SK-N-SH (cell line): ENCODE data around the gene BORCS5. TPM values are rescaled to one million over a fixed set of nuclear protein-coding genes. Genes with fewer than 3 reads are reported as not detected.

Source experiments
- CTCF ChIA-PET: fragments of 300-600, 350-600 bp; formaldehyde crosslinking; extraction: SDS; loops from one replicate; lab custom pipeline; 2021; lab: Yijun Ruan, JAX
- POLR2A ChIA-PET: fragments of 350-600 bp; sonication (Branson Sonifier 250); formaldehyde crosslinking; extraction: SDS; loops from one replicate; lab custom pipeline; 2020; ENCODE audit warnings: antibody characterized with exemption, inconsistent platforms; lab: Yijun Ruan, JAX
- DNase-seq: peaks from one replicate; pipeline ENCODE4 v3.0.0; 2012
- H2AFZ ChIP-seq: fragments of 200-600 bp; sonication (generic); 2 replicates; pipeline ENCODE4 v1.8.1; 2016; ENCODE audit warnings: antibody characterized with exemption, mild to moderate bottlenecking, low read depth
- H3F3A ChIP-seq: fragments of 200-600 bp; sonication (generic); replicated peaks from 2 replicates; pipeline ENCODE3; 2016; ENCODE audit warnings: antibody characterized with exemption, mild to moderate bottlenecking; ENCODE audit not compliant: insufficient read depth
- H3K27ac ChIP-seq, 2 experiments: fragments of 200-500 bp in 1 of 2; fragments of 200-600 bp in 1 of 2; sonication (Bioruptor generic) in 1 of 2; sonication (generic), shearing (Covaris generic) in 1 of 2; 2 replicates each; pipeline versions ENCODE4 v1.5.1 to v1.6.1; 2014 to 2016; ENCODE audit warnings: low read depth in 2 of 2, inconsistent platforms in 1 of 2, low read length in 1 of 2, mild to moderate bottlenecking in 1 of 2, mixed read lengths in 1 of 2
- H3K27me3 ChIP-seq: fragments of 200-600 bp; sonication (generic), shearing (Covaris generic); 2 replicates; pipeline ENCODE4 v1.6.1; 2016; ENCODE audit warnings: mixed run types; ENCODE audit not compliant: insufficient read depth
- H3K36me3 ChIP-seq, 2 experiments: fragments of 200-500 bp in 1 of 2; fragments of 200-600 bp in 1 of 2; sonication (Bioruptor generic) in 1 of 2; sonication (generic) in 1 of 2; replicated peaks in 1 of 2; 2 replicates each; pipeline versions ENCODE3 to v1.5.1; 2014 to 2016; ENCODE audit warnings: low read length in 1 of 2, mild to moderate bottlenecking in 1 of 2; ENCODE audit not compliant: insufficient read depth in 2 of 2, control insufficient read depth in 1 of 2
- H3K4me1 ChIP-seq, 2 experiments: fragments of 200-500 bp in 1 of 2; fragments of 200-600 bp in 1 of 2; sonication (Bioruptor generic) in 1 of 2; sonication (generic), shearing (Covaris generic) in 1 of 2; 2 replicates each; pipeline versions ENCODE4 v1.5.1 to v1.6.1; 2014 to 2016; ENCODE audit warnings: low read depth in 1 of 2, low read length in 1 of 2, mixed run types in 1 of 2; ENCODE audit not compliant: insufficient read depth in 2 of 2, control insufficient read depth in 1 of 2
- H3K4me2 ChIP-seq: fragments of 200-600 bp; sonication (generic), shearing (Covaris generic); 2 replicates; pipeline ENCODE4 v1.6.1; 2017; ENCODE audit warnings: mixed run types
- H3K4me3 ChIP-seq, 2 experiments: fragments of 200-500 bp in 1 of 2; fragments of 200-600 bp in 1 of 2; sonication (Bioruptor generic) in 1 of 2; sonication (generic), shearing (Covaris generic) in 1 of 2; 2 replicates each; pipeline versions ENCODE4 v1.5.1 to v1.8.1; 2014 to 2016; ENCODE audit warnings: low read depth in 2 of 2, inconsistent platforms in 1 of 2, low read length in 1 of 2, mild to moderate bottlenecking in 1 of 2, mixed read lengths in 1 of 2, moderate library complexity in 1 of 2
- H3K79me2 ChIP-seq: fragments of 200-600 bp; sonication (generic); 2 replicates; pipeline ENCODE4 v1.8.1; 2017; ENCODE audit warnings: mild to moderate bottlenecking; ENCODE audit not compliant: insufficient read depth
- H3K9ac ChIP-seq: fragments of 200-600 bp; sonication (generic); 2 replicates; pipeline ENCODE4 v1.6.1; 2017; ENCODE audit warnings: mixed run types
- H3K9me2 ChIP-seq: fragments of 200-600 bp; sonication (generic); 2 replicates; pipeline ENCODE4 v1.6.1; 2017; ENCODE audit warnings: mixed run types
- H3K9me3 ChIP-seq: fragments of 200-600 bp; sonication (generic); 2 replicates; pipeline ENCODE4 v1.6.1; 2017; ENCODE audit warnings: mixed run types, mild to moderate bottlenecking, moderate library complexity
- H4K20me1 ChIP-seq: fragments of 200-600 bp; sonication (generic); 2 replicates; pipeline ENCODE4 v1.6.1; 2017; ENCODE audit warnings: mild to moderate bottlenecking, mixed run types; ENCODE audit not compliant: insufficient read depth
- EP300 ChIP-seq, 2 experiments: IDR thresholded peaks; 2 replicates each; pipeline versions ENCODE4 v1.4.0 to v1.6.1; 2012; ENCODE audit warnings: borderline replicate concordance in 1 of 2, low read depth in 1 of 2, low read length in 1 of 2
- FOSL2 ChIP-seq: IDR thresholded peaks from 2 replicates; pipeline ENCODE4 v1.4.0; 2012; ENCODE audit warnings: low read depth, mild to moderate bottlenecking, moderate library complexity, borderline replicate concordance
- FOXJ3 ChIP-seq: sonication (generic); formaldehyde crosslinking; IDR thresholded peaks from 2 replicates; pipeline ENCODE4 v1.5.1; 2020; ENCODE audit warnings: mild to moderate bottlenecking, missing genetic modification reagents
- GABPA ChIP-seq: IDR thresholded peaks from 2 replicates; pipeline ENCODE4 v1.4.0; 2012; ENCODE audit warnings: low read depth, mild to moderate bottlenecking
- GATA2 ChIP-seq: sonication (generic); formaldehyde crosslinking; IDR thresholded peaks from 2 replicates; pipeline ENCODE4 v1.5.0; 2020; ENCODE audit warnings: mild to moderate bottlenecking, missing genetic modification reagents
- JUND ChIP-seq: IDR thresholded peaks from 2 replicates; pipeline ENCODE4 v1.4.0; 2012
- MEF2A ChIP-seq: IDR thresholded peaks from 2 replicates; pipeline ENCODE4 v1.4.0; 2012; ENCODE audit warnings: low read depth, borderline replicate concordance
- MXI1 ChIP-seq: IDR thresholded peaks from 2 replicates; pipeline ENCODE4 v1.6.1; 2012; ENCODE audit warnings: mild to moderate bottlenecking, low read depth, low read length, improper control_type of control experiment
- NFIC ChIP-seq: IDR thresholded peaks from 2 replicates; pipeline ENCODE4 v1.4.0; 2012; ENCODE audit warnings: borderline replicate concordance
- POLR2AphosphoS5 ChIP-seq: IDR thresholded peaks from 2 replicates; pipeline ENCODE4 v1.6.1; 2012; ENCODE audit warnings: low read depth, low read length
- RCOR1 ChIP-seq: fragments of 150-350 bp; IDR thresholded peaks from 2 replicates; pipeline ENCODE4 v1.6.1; 2017; ENCODE audit warnings: antibody characterized with exemption, low read length
- SIN3A ChIP-seq: IDR thresholded peaks from 2 replicates; pipeline ENCODE4 v1.6.1; 2012; ENCODE audit warnings: low read depth, mild to moderate bottlenecking, low read length, moderate library complexity, borderline replicate concordance
- TCF12 ChIP-seq: IDR thresholded peaks from 2 replicates; pipeline ENCODE4 v1.4.0; 2012
- WGBS: methylation state at CpG from one replicate; pipeline ENCODE4 v1.1.6; 2017; ENCODE audit warnings: low lambda C conversion rate; 5-methylcytosine and 5-hydroxymethylcytosine counted together
- polyA plus RNA-seq, 3 experiments: library from polyadenylated mRNA; depleted of rRNA; stranded (reverse); fragments of >200 nt; gene quantifications; 2 replicates each; pipeline ENCODE4 v1.2.3, GENCODE V29; 2012
- TF ChIP-seq, protein P1 (sequence below): IDR thresholded peaks from 2 replicates; pipeline ENCODE4; 2012
- TF ChIP-seq, protein P2 (sequence below): IDR thresholded peaks from 2 replicates; pipeline ENCODE4 v1.6.1; 2012; ENCODE audit warnings: mild to moderate bottlenecking, low read depth, low read length, moderate library complexity
- TF ChIP-seq, protein P3 (sequence below): fragments of 150-350 bp; IDR thresholded peaks from 2 replicates; pipeline ENCODE4 v1.6.1; 2016; ENCODE audit warnings: mild to moderate bottlenecking, low read depth, low read length

The BORCS5 gene
- polyA plus RNA-seq, 1 of the 3 experiments (the other 2 are of a cell fraction), result 16.3 TPM

DNA sequence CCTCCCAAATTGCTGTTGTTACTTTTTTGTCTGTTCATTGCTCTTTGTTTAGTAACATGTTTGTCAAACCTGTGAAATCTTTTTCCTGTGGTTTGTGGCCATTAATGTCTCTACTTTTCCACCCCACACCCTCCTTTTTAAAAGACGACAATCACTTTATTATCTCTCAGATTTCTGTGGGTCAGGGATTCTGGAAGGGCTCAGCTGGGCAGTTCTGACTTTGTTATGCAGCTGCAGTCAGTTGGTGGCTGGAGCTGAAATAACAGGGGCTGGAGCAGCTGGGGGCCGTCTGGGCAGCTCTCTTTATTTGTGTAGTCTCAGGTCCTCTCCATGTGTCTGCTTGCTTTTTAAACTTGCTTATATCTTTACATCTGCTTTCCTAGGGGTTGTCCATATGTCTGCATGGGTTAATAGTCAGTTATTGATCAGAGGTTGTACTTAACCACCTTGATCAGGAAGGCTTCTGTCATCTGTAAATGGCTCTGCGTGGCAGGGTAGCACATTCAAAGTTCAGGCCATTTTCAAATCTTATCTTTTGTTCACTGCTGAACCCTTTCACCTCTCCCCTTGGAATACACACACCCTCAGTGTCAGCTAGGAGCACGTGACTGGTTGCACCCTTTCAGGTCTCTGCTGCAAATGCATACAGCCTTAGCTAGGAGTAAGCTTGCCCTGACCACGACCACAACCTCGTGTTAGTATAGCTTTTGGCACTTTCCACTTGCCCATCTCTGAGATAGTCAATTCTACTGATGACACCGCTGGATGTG lies 27.9 kb downstream of the BORCS5 start:
- peaks cover 10 to 17% of the 10 kb centered on the region in 2 experiments; a peak in 3 of 4 replicates for H3K4me1 ChIP-seq
- no peaks in the 10 kb centered on the region for H3K27me3 ChIP-seq
- H3K4me3 ChIP-seq, result no peak overlapping the region
- H3K9ac ChIP-seq, result no peak overlapping the region
- H3K36me3 ChIP-seq, result peaks cover 0 to 8% of the 10 kb centered on the region in 2 experiments
- peak overlapping the region in 1 of 2 experiments; percentile 65; a peak in 2 of 4 replicates for H3K27ac ChIP-seq
- H3K4me2 ChIP-seq, result no peak overlapping the region
- POLR2A ChIA-PET, result interaction anchor here (0.7 kb wide), 1 partner anchor 12 kb away, joined by 3 read pairs; no protein-coding TSS in a partner anchor
- TF ChIP-seq POLR2AphosphoS5 (no peak), TCF12 (peak; percentile 27; the same call in 1 of the 2 replicates), RCOR1 (no peak)
- TF ChIP-seq, protein P1, sequence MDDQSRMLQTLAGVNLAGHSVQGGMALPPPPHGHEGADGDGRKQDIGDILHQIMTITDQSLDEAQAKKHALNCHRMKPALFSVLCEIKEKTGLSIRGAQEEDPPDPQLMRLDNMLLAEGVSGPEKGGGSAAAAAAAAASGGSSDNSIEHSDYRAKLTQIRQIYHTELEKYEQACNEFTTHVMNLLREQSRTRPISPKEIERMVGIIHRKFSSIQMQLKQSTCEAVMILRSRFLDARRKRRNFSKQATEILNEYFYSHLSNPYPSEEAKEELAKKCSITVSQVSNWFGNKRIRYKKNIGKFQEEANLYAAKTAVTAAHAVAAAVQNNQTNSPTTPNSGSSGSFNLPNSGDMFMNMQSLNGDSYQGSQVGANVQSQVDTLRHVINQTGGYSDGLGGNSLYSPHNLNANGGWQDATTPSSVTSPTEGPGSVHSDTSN, result 0 out of 2 replicates have a peak, but pooled peaks have one; percentile 4
- DNase-seq, result peak; percentile 45
- H4K20me1 ChIP-seq, result no peaks in the 10 kb centered on the region
- H3K9me3 ChIP-seq, result no peaks in the 10 kb centered on the region
- H3K9me2 ChIP-seq, result no peaks in the 10 kb centered on the region
- peaks cover 14% of the 10 kb centered on the region for H3F3A ChIP-seq
- no peak overlapping the region for H2AFZ ChIP-seq
- CTCF ChIA-PET, result interaction anchor here (1.0 to 2.8 kb wide), 6 partner anchors 118 to 272 kb away, joined by 3 to 10 read pairs (median 4); partner anchors contain the start of gene DUSP16
- no peaks in the 10 kb centered on the region for H3K79me2 ChIP-seq
- 77% methylated on average over 7 of the region's 7 CpGs for WGBS

DNA sequence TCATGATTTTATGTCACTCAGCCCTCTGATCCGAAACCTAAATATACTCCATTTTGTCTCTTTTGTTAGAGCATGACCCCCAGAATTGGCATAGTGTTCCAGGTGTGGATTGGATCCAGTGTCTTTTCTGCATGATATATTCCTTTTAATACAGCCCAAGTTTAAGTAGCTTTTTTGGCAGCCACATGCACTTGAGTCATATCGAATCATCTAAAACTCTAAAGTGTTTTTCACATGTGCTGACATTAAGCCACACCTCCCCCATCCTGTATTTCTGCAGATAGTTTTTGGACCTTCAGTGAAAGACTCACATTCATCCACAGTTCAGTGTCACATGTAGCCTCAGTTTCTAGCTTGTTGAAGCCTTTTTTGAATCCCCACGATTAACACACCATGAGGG lies 30.6 kb downstream of the BORCS5 start:
- Histone ChIP-seq H3K27me3 (no peaks in the 10 kb centered on the region), H2AFZ (no peak overlapping the region), H3K4me2 (peak overlapping the region; percentile 22), H3K79me2 (no peaks in the 10 kb centered on the region), H3K9ac (no peak overlapping the region), H3K27ac (peak overlapping the region in 1 of 2 experiments; percentile 12; a peak in 2 of 4 replicates), H4K20me1 (no peaks in the 10 kb centered on the region), H3K4me3 (no peak overlapping the region), H3K9me3 (no peaks in the 10 kb centered on the region), H3K9me2 (no peaks in the 10 kb centered on the region), H3K36me3 (peaks cover 0 to under 1% of the 10 kb centered on the region in 2 experiments), H3K4me1 (peaks cover 9 to 10% of the 10 kb centered on the region in 2 experiments; a peak in 3 of 4 replicates), H3F3A (peaks cover 9% of the 10 kb centered on the region)
- 43% methylated on average over 3 of the region's 3 CpGs for WGBS
- no peak for DNase-seq
- ChIA-PET POLR2A (no interaction called here), CTCF (interaction anchor here (0.9 to 1.5 kb wide), 5 partner anchors 11 to 350 kb away, joined by 3 to 8 read pairs (median 4); no protein-coding TSS in a partner anchor)
- TF ChIP-seq EP300 (IDR thresholded peaks at IDR 0.05; ENCODE audit: borderline replicate concordance in 1 of 2, low read depth in 1 of 2, low read length in 1 of 2) (peak in 1 of 2 experiments; percentile 42; a peak in 1 of 4 replicates), FOXJ3 (CRISPR knock-in tag) (no peak), GABPA (no peak), FOSL2 (peak; percentile 55; the same call in 1 of the 2 replicates), MXI1 (no peak), SIN3A (no peak), MEF2A (no peak), GATA2 (CRISPR knock-in tag) (no peak), JUND (peak; percentile 49), NFIC (peak; percentile 93)
- TF ChIP-seq, protein P2, sequence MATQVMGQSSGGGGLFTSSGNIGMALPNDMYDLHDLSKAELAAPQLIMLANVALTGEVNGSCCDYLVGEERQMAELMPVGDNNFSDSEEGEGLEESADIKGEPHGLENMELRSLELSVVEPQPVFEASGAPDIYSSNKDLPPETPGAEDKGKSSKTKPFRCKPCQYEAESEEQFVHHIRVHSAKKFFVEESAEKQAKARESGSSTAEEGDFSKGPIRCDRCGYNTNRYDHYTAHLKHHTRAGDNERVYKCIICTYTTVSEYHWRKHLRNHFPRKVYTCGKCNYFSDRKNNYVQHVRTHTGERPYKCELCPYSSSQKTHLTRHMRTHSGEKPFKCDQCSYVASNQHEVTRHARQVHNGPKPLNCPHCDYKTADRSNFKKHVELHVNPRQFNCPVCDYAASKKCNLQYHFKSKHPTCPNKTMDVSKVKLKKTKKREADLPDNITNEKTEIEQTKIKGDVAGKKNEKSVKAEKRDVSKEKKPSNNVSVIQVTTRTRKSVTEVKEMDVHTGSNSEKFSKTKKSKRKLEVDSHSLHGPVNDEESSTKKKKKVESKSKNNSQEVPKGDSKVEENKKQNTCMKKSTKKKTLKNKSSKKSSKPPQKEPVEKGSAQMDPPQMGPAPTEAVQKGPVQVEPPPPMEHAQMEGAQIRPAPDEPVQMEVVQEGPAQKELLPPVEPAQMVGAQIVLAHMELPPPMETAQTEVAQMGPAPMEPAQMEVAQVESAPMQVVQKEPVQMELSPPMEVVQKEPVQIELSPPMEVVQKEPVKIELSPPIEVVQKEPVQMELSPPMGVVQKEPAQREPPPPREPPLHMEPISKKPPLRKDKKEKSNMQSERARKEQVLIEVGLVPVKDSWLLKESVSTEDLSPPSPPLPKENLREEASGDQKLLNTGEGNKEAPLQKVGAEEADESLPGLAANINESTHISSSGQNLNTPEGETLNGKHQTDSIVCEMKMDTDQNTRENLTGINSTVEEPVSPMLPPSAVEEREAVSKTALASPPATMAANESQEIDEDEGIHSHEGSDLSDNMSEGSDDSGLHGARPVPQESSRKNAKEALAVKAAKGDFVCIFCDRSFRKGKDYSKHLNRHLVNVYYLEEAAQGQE, result no peak
- TF ChIP-seq, protein P1, result peak; percentile 87
- TF ChIP-seq, protein P3, sequence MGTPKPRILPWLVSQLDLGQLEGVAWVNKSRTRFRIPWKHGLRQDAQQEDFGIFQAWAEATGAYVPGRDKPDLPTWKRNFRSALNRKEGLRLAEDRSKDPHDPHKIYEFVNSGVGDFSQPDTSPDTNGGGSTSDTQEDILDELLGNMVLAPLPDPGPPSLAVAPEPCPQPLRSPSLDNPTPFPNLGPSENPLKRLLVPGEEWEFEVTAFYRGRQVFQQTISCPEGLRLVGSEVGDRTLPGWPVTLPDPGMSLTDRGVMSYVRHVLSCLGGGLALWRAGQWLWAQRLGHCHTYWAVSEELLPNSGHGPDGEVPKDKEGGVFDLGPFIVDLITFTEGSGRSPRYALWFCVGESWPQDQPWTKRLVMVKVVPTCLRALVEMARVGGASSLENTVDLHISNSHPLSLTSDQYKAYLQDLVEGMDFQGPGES, result no peak
